SK-N-SH treated with all-trans-retinoic acid at 6 μM for 48 hours (cell line): Measurements from ENCODE around the gene ACKR4.

Experiments used
- ARNTL ChIP-seq: fragments of 450-650 bp; formaldehyde crosslinking; IDR thresholded peaks from 2 replicates; pipeline ENCODE4 v1.5.0; 2020; ENCODE audit warnings: low read depth, mild to moderate bottlenecking, moderate library complexity, borderline replicate concordance
- CREB5 ChIP-seq: fragments of 250-450 bp; sonication (Bioruptor Pico); IDR thresholded peaks from 2 replicates; pipeline ENCODE4 v1.5.1; 2020; ENCODE audit warnings: low read depth, mild to moderate bottlenecking, moderate library complexity
- CSRNP3 ChIP-seq: fragments of 250-450 bp; sonication (Bioruptor Pico); IDR thresholded peaks from 2 replicates; pipeline ENCODE4 v1.5.1; 2021; ENCODE audit warnings: mild to moderate bottlenecking, moderate library complexity
- GLIS3 ChIP-seq: fragments of 250-450 bp; sonication (Bioruptor Pico); IDR thresholded peaks from 2 replicates; pipeline ENCODE4 v1.5.0; 2020; ENCODE audit warnings: mild to moderate bottlenecking, moderate library complexity
- PATZ1 ChIP-seq: fragments of 250-450 bp; sonication (Bioruptor Pico); IDR thresholded peaks from 2 replicates; pipeline ENCODE4 v1.8.0; 2020; ENCODE audit warnings: mild to moderate bottlenecking, moderate library complexity, borderline replicate concordance
- POU6F1 ChIP-seq: fragments of 250-450 bp; sonication (Bioruptor Pico); IDR thresholded peaks from 2 replicates; pipeline ENCODE4 v1.8.0; 2021; ENCODE audit warnings: low read depth, mild to moderate bottlenecking, moderate library complexity, borderline replicate concordance
- TOX ChIP-seq: fragments of 250-450 bp; sonication (Bioruptor Pico); IDR thresholded peaks from 2 replicates; pipeline ENCODE4 v1.8.0; 2021; ENCODE audit warnings: mild to moderate bottlenecking, moderate library complexity, borderline replicate concordance
- TSHZ2 ChIP-seq: fragments of 250-450 bp; sonication (Bioruptor Pico); IDR thresholded peaks from 2 replicates; pipeline ENCODE4 v1.5.0; 2020; ENCODE audit warnings: mild to moderate bottlenecking, moderate library complexity
- ZNF565 ChIP-seq: fragments of 450-650 bp; formaldehyde crosslinking; conservative IDR thresholded peaks from 2 replicates; pipeline ENCODE4 v1.5.0; 2020; ENCODE audit warnings: low read depth, mild to moderate bottlenecking, moderate library complexity
- ZNF8 ChIP-seq: fragments of 450-650 bp; formaldehyde crosslinking; IDR thresholded peaks from 2 replicates; pipeline ENCODE4 v1.5.0; 2020; ENCODE audit warnings: mild to moderate bottlenecking, moderate library complexity

GRCh38 chr3:132606085-132606484 lies 9.0 kb downstream of the ACKR4 start:
- TF ChIP-seq CSRNP3 (no peak), ARNTL (no peak), ZNF8 (no peak), TSHZ2 (CRISPR knock-in tag) (no peak), PATZ1 (CRISPR knock-in tag) (no peak), ZNF565 (no peak), TOX (CRISPR knock-in tag) (no peak), GLIS3 (CRISPR knock-in tag) (no peak), CREB5 (CRISPR knock-in tag) (no peak), POU6F1 (no peak)
